ENCODE results near the gene UQCR10.

- TF ChIP-seq REST (IDR thresholded peaks at IDR 0.05; ENCODE audit: low read depth) (no peak), EP300 (IDR thresholded peaks at IDR 0.05; ENCODE audit: borderline replicate concordance) (no peak), FOXM1 (IDR thresholded peaks at IDR 0.05; ENCODE audit: borderline replicate concordance, low read depth) (no peak), ZBTB7A (IDR thresholded peaks at IDR 0.05; ENCODE audit: low read depth) (no peak), CEBPB (IDR thresholded peaks at IDR 0.05) (no peak), CREB1 (IDR thresholded peaks at IDR 0.05; ENCODE audit: low read depth) (no peak), EGR1 (IDR thresholded peaks at IDR 0.05) (no peak), TAF1 (IDR thresholded peaks at IDR 0.05; ENCODE audit: low read depth) (no peak), NFIC (IDR thresholded peaks at IDR 0.05) (no peak), RAD21 (IDR thresholded peaks at IDR 0.05; ENCODE audit: low read depth) (no peak), YY1 (IDR thresholded peaks at IDR 0.05; ENCODE audit: low read depth) (no peak), TEAD4 (IDR thresholded peaks at IDR 0.05) (no peak), MAX (IDR thresholded peaks at IDR 0.05) (no peak), TCF12 (IDR thresholded peaks at IDR 0.05; ENCODE audit: low read depth) (no peak)
These were observed 2.7 kb downstream of the UQCR10 start for GRCh38 chr22:29769723-29770321.
